ENCODE data around the gene PCYT1A.

PCYT1A gene

DNA sequence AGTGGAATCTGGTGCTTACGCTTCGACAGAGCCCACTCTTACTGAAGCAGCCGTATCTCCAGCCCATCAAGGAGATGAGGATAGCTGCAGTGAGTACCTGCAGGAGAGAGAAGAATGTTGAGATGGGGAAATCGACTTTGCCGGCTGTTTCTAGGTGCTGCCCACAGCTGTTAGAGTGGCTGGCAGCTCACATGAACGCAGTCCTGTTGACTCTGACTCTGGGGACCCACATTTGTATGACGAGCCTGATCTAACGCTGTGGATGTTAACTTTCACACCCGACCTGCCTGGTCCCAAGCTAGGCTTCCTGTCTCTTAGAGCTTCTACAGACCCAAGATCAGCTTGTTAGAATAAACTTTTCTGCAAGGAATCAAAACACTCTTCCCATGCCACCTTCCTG is 39.4 kb upstream of the PCYT1A start:
- Histone ChIP-seq H2AFZ (ENCODE audit: low read length) (no peak overlapping the region), H3F3A (ENCODE audit: insufficient read depth, low read length) (no peaks in the 10 kb centered on the region), H3K9me3 (replicated peaks; ENCODE audit: insufficient read depth, low read length) (no peaks in the 10 kb centered on the region), H3K4me1 (ENCODE audit: low read length) (no peaks in the 10 kb centered on the region), H3K4me2 (ENCODE audit: low read depth, low read length) (no peak overlapping the region), H4K20me1 (ENCODE audit: insufficient read depth, low read length) (no peaks in the 10 kb centered on the region), H3K36me3 (replicated peaks; ENCODE audit: insufficient read depth, low read length) (no peaks in the 10 kb centered on the region), H3K9me2 (replicated peaks; ENCODE audit: insufficient read depth, low read length) (no peaks in the 10 kb centered on the region), H3K79me2 (ENCODE audit: low read length) (no peaks in the 10 kb centered on the region), H3K9ac (ENCODE audit: low read length) (no peak overlapping the region), H3K27ac (ENCODE audit: low read length) (no peak overlapping the region), H3K4me3 (ENCODE audit: low read length) (no peak overlapping the region), H3K27me3 (replicated peaks; ENCODE audit: insufficient read depth, low read length) (no peaks in the 10 kb centered on the region)
- no peak for TF ChIP-seq EZH2 (optimal IDR thresholded peaks at IDR 0.05; ENCODE audit: low read depth, low read length)
- TF ChIP-seq, protein P1, sequence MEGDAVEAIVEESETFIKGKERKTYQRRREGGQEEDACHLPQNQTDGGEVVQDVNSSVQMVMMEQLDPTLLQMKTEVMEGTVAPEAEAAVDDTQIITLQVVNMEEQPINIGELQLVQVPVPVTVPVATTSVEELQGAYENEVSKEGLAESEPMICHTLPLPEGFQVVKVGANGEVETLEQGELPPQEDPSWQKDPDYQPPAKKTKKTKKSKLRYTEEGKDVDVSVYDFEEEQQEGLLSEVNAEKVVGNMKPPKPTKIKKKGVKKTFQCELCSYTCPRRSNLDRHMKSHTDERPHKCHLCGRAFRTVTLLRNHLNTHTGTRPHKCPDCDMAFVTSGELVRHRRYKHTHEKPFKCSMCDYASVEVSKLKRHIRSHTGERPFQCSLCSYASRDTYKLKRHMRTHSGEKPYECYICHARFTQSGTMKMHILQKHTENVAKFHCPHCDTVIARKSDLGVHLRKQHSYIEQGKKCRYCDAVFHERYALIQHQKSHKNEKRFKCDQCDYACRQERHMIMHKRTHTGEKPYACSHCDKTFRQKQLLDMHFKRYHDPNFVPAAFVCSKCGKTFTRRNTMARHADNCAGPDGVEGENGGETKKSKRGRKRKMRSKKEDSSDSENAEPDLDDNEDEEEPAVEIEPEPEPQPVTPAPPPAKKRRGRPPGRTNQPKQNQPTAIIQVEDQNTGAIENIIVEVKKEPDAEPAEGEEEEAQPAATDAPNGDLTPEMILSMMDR (IDR thresholded peaks at IDR 0.05; ENCODE audit: low read length) = no peak
- TF ChIP-seq EZH2phosphoT487 (IDR thresholded peaks at IDR 0.05; ENCODE audit: low read length) = no peak
- DNase-seq = no peak

DNA sequence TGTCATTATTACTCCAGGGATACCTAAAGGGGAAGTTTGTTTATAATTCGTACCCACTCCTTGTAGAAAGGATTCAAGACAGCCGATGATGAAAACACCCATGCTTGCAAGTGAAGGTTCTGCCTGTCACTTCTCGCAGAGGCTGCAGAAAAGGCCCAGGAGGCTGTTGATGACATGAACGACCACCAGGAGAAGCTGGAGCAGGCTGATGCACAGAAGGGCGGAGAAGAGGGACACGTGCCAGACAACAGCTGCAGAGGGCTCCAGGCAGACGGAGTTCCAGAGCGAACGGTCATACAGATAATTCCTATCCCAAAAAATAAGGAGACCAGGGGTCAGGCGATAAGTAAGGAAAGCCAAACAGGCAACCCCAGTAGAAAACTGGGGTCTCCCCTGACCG is 36.2 kb upstream of the PCYT1A start:
- Histone ChIP-seq H3K9ac (ENCODE audit: low read length) (no peak overlapping the region), H3K4me3 (ENCODE audit: low read length) (no peak overlapping the region), H3F3A (ENCODE audit: insufficient read depth, low read length) (no peaks in the 10 kb centered on the region), H3K27ac (ENCODE audit: low read length) (no peak overlapping the region), H3K4me1 (ENCODE audit: low read length) (no peaks in the 10 kb centered on the region), H3K79me2 (ENCODE audit: low read length) (no peaks in the 10 kb centered on the region), H3K9me3 (replicated peaks; ENCODE audit: insufficient read depth, low read length) (no peaks in the 10 kb centered on the region), H3K36me3 (replicated peaks; ENCODE audit: insufficient read depth, low read length) (no peaks in the 10 kb centered on the region), H3K9me2 (replicated peaks; ENCODE audit: insufficient read depth, low read length) (no peaks in the 10 kb centered on the region), H2AFZ (ENCODE audit: low read length) (no peak overlapping the region), H4K20me1 (ENCODE audit: insufficient read depth, low read length) (no peaks in the 10 kb centered on the region), H3K4me2 (ENCODE audit: low read depth, low read length) (no peak overlapping the region), H3K27me3 (replicated peaks; ENCODE audit: insufficient read depth, low read length) (no peaks in the 10 kb centered on the region)
- TF ChIP-seq, protein P1 (IDR thresholded peaks at IDR 0.05; ENCODE audit: low read length) = no peak
- TF ChIP-seq EZH2 (optimal IDR thresholded peaks at IDR 0.05; ENCODE audit: low read depth, low read length) (no peak), EZH2phosphoT487 (IDR thresholded peaks at IDR 0.05; ENCODE audit: low read length) (no peak)
- no peak for DNase-seq

DNA sequence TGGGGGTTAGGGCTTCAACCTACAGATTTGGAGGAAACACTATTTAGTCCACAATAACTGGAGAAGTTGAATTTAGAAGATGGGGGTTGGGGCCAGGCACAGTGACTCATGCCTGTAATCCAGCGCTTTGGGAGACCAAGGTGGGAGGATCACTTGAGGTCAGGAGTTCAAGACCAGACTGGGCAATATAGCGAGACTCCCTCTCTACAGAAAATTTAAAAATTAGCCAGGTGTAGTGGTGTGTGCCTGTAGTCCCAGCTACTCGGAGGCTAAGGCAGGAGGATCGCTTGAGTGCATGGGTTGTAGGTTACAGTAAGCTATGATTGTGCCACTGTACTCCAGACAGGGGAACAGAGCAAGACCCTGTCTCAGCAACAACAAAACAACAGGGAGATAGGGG is 35.5 kb upstream of the PCYT1A start:
- H3K27me3 ChIP-seq (replicated peaks; ENCODE audit: insufficient read depth, low read length) = no peaks in the 10 kb centered on the region
- H3K9me2 ChIP-seq (replicated peaks; ENCODE audit: insufficient read depth, low read length) = no peaks in the 10 kb centered on the region
- no peaks in the 10 kb centered on the region for H3K4me1 ChIP-seq (ENCODE audit: low read length)
- H3F3A ChIP-seq (ENCODE audit: insufficient read depth, low read length) = no peaks in the 10 kb centered on the region
- TF ChIP-seq, protein P1 (IDR thresholded peaks at IDR 0.05; ENCODE audit: low read length) = no peak
- no peak for TF ChIP-seq EZH2 (optimal IDR thresholded peaks at IDR 0.05; ENCODE audit: low read depth, low read length)
- TF ChIP-seq EZH2phosphoT487 (IDR thresholded peaks at IDR 0.05; ENCODE audit: low read length) = no peak
- H4K20me1 ChIP-seq (ENCODE audit: insufficient read depth, low read length) = no peaks in the 10 kb centered on the region
- H2AFZ ChIP-seq (ENCODE audit: low read length) = no peak overlapping the region
- H3K4me3 ChIP-seq (ENCODE audit: low read length) = no peak overlapping the region
- no peak for DNase-seq
- no peaks in the 10 kb centered on the region for H3K79me2 ChIP-seq (ENCODE audit: low read length)
- no peaks in the 10 kb centered on the region for H3K9me3 ChIP-seq (replicated peaks; ENCODE audit: insufficient read depth, low read length)
- no peak overlapping the region for H3K27ac ChIP-seq (ENCODE audit: low read length)
- H3K4me2 ChIP-seq (ENCODE audit: low read depth, low read length) = no peak overlapping the region
- H3K9ac ChIP-seq (ENCODE audit: low read length) = no peak overlapping the region
- H3K36me3 ChIP-seq (replicated peaks; ENCODE audit: insufficient read depth, low read length) = no peaks in the 10 kb centered on the region

All from MM.1S (cell line).